Measurements from ENCODE around the gene RFX1.
A peak's percentile ranks its signal among the peaks of the same experiment; 100 is the strongest.

The RFX1 gene

DNA sequence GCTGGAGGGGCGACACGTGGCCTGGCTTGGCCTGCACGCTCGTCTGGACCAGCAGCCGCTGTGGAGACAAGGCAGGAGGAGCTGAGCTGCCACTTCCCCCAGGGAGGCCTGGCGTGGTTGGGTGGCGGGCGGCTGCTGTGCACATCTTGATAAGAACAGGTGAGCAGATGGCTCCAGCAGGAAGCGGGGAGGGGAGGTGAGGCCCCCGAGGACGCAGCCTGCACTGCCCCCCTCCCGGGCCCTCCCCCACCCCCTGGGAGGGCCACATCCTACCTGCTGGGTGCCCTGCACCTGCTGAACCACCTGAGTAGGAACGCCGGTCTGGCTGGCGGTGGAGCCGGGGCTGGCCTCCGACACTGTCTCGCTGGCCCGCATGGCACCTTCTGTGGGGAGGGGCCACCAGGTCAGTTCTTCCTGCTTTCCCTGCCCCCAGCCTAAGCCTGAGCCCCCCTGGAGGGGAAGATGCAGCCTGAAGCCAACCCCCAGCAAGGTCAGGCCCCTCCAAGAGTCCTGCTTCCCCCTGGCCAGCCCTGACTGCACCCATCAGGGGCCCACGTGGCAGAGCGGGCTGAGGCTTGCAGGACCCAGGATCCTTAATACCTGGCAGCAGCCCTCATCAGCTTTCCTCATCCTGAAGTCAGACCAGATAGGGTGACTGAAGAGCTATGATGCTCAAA is 22.8 kb downstream of the RFX1 start:
- no peaks in the 10 kb centered on the region for H3K9me3 ChIP-seq (ENCODE audit: control insufficient read depth, low read length)
- peaks cover 85% of the 10 kb centered on the region for H3K4me1 ChIP-seq
- H3K36me3 ChIP-seq (ENCODE audit: control insufficient read depth, insufficient read depth, low read length), result no peaks in the 10 kb centered on the region
- TF ChIP-seq, protein P1, sequence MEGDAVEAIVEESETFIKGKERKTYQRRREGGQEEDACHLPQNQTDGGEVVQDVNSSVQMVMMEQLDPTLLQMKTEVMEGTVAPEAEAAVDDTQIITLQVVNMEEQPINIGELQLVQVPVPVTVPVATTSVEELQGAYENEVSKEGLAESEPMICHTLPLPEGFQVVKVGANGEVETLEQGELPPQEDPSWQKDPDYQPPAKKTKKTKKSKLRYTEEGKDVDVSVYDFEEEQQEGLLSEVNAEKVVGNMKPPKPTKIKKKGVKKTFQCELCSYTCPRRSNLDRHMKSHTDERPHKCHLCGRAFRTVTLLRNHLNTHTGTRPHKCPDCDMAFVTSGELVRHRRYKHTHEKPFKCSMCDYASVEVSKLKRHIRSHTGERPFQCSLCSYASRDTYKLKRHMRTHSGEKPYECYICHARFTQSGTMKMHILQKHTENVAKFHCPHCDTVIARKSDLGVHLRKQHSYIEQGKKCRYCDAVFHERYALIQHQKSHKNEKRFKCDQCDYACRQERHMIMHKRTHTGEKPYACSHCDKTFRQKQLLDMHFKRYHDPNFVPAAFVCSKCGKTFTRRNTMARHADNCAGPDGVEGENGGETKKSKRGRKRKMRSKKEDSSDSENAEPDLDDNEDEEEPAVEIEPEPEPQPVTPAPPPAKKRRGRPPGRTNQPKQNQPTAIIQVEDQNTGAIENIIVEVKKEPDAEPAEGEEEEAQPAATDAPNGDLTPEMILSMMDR (IDR thresholded peaks at IDR 0.05), result no peak
- H3K27me3 ChIP-seq (ENCODE audit: control insufficient read depth, insufficient read depth, low read length), result no peaks in the 10 kb centered on the region
- H2AFZ ChIP-seq, result peak overlapping the region; percentile 51
- peak overlapping the region; percentile 37 for H3K4me2 ChIP-seq (ENCODE audit: low read length)
- H3K27ac ChIP-seq, result peak overlapping the region; percentile 100
- H3K4me3 ChIP-seq (ENCODE audit: low read depth, low read length), result no peak overlapping the region
- H3K79me2 ChIP-seq, result peaks cover 3% of the 10 kb centered on the region
- peak overlapping the region; percentile 32 for H3K9ac ChIP-seq

DNA sequence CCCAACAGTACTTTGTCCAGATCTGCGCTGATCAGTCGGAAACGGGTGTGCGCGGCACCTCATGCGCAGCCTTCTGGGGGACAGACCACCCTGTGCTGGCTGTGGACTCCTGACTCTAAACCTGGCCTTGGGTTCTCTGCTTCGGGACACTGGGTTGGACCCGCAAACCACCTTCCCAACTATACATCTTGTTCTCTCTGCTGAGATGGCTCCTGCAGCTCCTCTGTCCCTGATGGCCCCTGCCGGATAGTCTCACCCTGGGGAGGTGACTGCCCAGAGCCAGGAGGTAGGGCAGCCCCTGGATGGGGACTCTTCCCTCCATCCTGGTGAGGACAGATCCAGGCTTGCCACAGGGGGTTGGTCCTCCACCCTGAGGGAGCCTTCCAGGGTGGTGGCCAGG is 23.3 kb downstream of the RFX1 start:
- TF ChIP-seq, protein P1 (IDR thresholded peaks at IDR 0.05), result no peak

DNA sequence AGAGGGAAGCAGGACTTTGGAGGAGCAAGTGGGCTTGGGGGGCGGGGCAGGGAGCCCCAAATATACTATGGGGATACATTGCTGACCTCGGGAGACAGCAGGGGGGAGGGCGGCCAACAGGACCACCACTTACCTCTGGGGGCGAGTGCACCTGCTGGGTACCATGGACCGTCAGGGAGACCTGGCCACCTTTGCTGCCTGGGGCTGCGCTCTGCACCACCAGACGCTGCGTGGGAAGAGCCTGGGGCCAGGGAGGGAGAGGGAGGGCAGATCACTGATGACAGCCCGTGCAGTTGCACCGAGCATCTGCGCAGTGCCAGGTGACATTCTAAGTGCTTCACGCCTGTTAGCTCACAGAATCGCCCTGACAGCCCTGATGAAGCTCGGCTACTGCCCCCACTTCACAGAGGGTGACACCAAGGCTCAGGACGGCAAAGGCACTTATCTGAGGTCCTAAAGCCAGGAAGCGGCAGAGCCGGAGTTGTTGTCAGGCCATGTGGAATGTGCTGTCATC is 24.1 kb downstream of the RFX1 start:
- H3K27me3 ChIP-seq (ENCODE audit: control insufficient read depth, insufficient read depth, low read length), result no peaks in the 10 kb centered on the region
- peaks cover 73% of the 10 kb centered on the region for H3K4me1 ChIP-seq

More for the DNA sequence above, 23.3 kb downstream of the RFX1 start:
- Histone ChIP-seq H3K79me2 (peaks cover 3% of the 10 kb centered on the region), H3K36me3 (ENCODE audit: control insufficient read depth, insufficient read depth, low read length) (no peaks in the 10 kb centered on the region), H3K4me2 (ENCODE audit: low read length) (peak overlapping the region; percentile 5), H3K4me3 (ENCODE audit: low read depth, low read length) (no peak overlapping the region), H3K4me1 (peaks cover 80% of the 10 kb centered on the region), H3K27me3 (ENCODE audit: control insufficient read depth, insufficient read depth, low read length) (no peaks in the 10 kb centered on the region), H3K27ac (peak overlapping the region; percentile 100), H3K9ac (no peak overlapping the region), H3K9me3 (ENCODE audit: control insufficient read depth, low read length) (no peaks in the 10 kb centered on the region), H2AFZ (no peak overlapping the region)

DNA sequence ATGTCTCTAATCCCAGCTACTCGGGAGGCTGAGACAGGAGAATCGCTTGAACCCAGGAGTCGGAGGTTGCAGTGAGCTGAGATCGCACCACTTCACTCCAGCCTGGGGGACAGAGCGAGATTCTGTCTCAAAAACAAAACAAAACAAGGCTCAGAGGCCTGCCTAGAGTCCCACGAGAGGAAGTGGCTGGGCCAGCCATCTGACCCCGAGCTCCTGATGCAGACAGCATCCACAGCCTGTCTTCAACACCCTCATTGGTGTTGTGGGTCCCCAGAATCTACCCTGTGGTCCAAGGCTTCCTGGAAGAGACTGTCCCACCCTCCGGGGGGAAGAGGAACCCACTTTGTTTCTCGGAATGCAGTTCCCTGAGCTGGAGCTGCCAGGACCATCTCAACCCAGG is 24.7 kb downstream of the RFX1 start:
- no peak overlapping the region for H3K9ac ChIP-seq

More for the DNA sequence above, 24.1 kb downstream of the RFX1 start:
- peak overlapping the region; percentile 100 for H3K27ac ChIP-seq
- no peak overlapping the region for H3K9ac ChIP-seq
- no peaks in the 10 kb centered on the region for H3K36me3 ChIP-seq (ENCODE audit: control insufficient read depth, insufficient read depth, low read length)
- no peak overlapping the region for H3K4me3 ChIP-seq (ENCODE audit: low read depth, low read length)
- no peaks in the 10 kb centered on the region for H3K9me3 ChIP-seq (ENCODE audit: control insufficient read depth, low read length)
- H3K4me2 ChIP-seq (ENCODE audit: low read length), result no peak overlapping the region
- H3K79me2 ChIP-seq, result peaks cover 3% of the 10 kb centered on the region
- TF ChIP-seq, protein P1 (IDR thresholded peaks at IDR 0.05), result no peak
- H2AFZ ChIP-seq, result no peak overlapping the region

More for the DNA sequence above, 24.7 kb downstream of the RFX1 start:
- Histone ChIP-seq H3K27ac (peak overlapping the region; percentile 40), H3K27me3 (ENCODE audit: control insufficient read depth, insufficient read depth, low read length) (no peaks in the 10 kb centered on the region), H3K79me2 (peaks cover 3% of the 10 kb centered on the region), H2AFZ (no peak overlapping the region), H3K4me2 (ENCODE audit: low read length) (no peak overlapping the region), H3K4me1 (peaks cover 67% of the 10 kb centered on the region), H3K9me3 (ENCODE audit: control insufficient read depth, low read length) (no peaks in the 10 kb centered on the region), H3K4me3 (ENCODE audit: low read depth, low read length) (no peak overlapping the region), H3K36me3 (ENCODE audit: control insufficient read depth, insufficient read depth, low read length) (no peaks in the 10 kb centered on the region)
- TF ChIP-seq, protein P1 (IDR thresholded peaks at IDR 0.05), result no peak
